HEK293 (cell line): Measurements from ENCODE around the gene ZMYM4.
A peak's percentile ranks its signal among the peaks of the same experiment; 100 is the strongest.
"Not testable (repeated sequence)": the region's sequence is repeated elsewhere in the genome, so short reads cannot be mapped to it uniquely, and the experiment has no call there.

Experiments used
- CTCF ChIA-PET: fragments of 350-600 bp; formaldehyde crosslinking; extraction: SDS; loops from one replicate; lab custom pipeline; 2021; ENCODE audit warnings: antibody characterized with exemption; lab: Yijun Ruan, JAX
- POLR2A ChIA-PET: fragments of 300-600 bp; formaldehyde crosslinking; extraction: SDS; loops from one replicate; lab custom pipeline; 2020; ENCODE audit warnings: antibody characterized with exemption, inconsistent platforms; lab: Yijun Ruan, JAX
- H3K27ac ChIP-seq: fragments of 200-500 bp; sonication (Bioruptor generic); 2 replicates; pipeline ENCODE4 v1.5.1; 2014; ENCODE audit warnings: low read depth, low read length, control low read depth, inconsistent platforms; ENCODE audit errors: extremely low read depth
- H3K36me3 ChIP-seq, 2 experiments: fragments of 200-500 bp in 1 of 2; sonication (Bioruptor generic) in 1 of 2; 1 replicate in 1 of 2; 2 replicates in 1 of 2; pipeline ENCODE4 v1.5.1; 2014 to 2017; ENCODE audit warnings: inconsistent platforms in 2 of 2, low read length in 2 of 2; ENCODE audit not compliant: control insufficient read depth in 2 of 2, insufficient read depth in 1 of 2
- H3K4me1 ChIP-seq: fragments of 200-500 bp; sonication (Bioruptor generic); 2 replicates; pipeline ENCODE4 v1.5.1; 2014; ENCODE audit warnings: mild to moderate bottlenecking, low read length, inconsistent platforms; ENCODE audit not compliant: control insufficient read depth, insufficient read depth
- H3K4me3 ChIP-seq: 2 replicates; pipeline ENCODE4 v1.5.1; 2011; ENCODE audit warnings: low read depth, mild to moderate bottlenecking, control low read depth, low read length, moderate library complexity
- H3K9me3 ChIP-seq: fragments of 200-500 bp; sonication (Bioruptor generic); 2 replicates; pipeline ENCODE4 v1.5.1; 2014; ENCODE audit warnings: low read depth, low read length, inconsistent platforms; ENCODE audit not compliant: control insufficient read depth, insufficient read depth
- ELK4 ChIP-seq: IDR thresholded peaks from 2 replicates; pipeline ENCODE4 v1.6.1; 2011; ENCODE audit warnings: mild to moderate bottlenecking, low read depth, low read length, borderline replicate concordance
- KLF17 ChIP-seq: fragments of 450-650 bp; formaldehyde crosslinking; IDR thresholded peaks from 2 replicates; pipeline ENCODE4 v1.5.1; 2016; ENCODE audit warnings: missing biosample characterization, missing genetic modification characterization
- KLF9 ChIP-seq: fragments of 450-650 bp; formaldehyde crosslinking; IDR thresholded peaks from 2 replicates; pipeline ENCODE4 v1.5.1; 2016; ENCODE audit warnings: missing biosample characterization, missing genetic modification characterization, low read depth
- PRDM10 ChIP-seq: fragments of 450-650 bp; formaldehyde crosslinking; IDR thresholded peaks from 2 replicates; pipeline ENCODE4 v1.5.1; 2016; ENCODE audit warnings: missing biosample characterization, missing genetic modification characterization
- ZBTB10 ChIP-seq: fragments of 450-650 bp; formaldehyde crosslinking; IDR thresholded peaks from 2 replicates; pipeline ENCODE4 v1.5.1; 2016; ENCODE audit warnings: missing biosample characterization, missing genetic modification characterization
- ZFP3 ChIP-seq: fragments of 450-650 bp; formaldehyde crosslinking; IDR thresholded peaks from 2 replicates; pipeline ENCODE4 v1.5.1; 2016; ENCODE audit warnings: low read depth, missing biosample characterization, missing genetic modification characterization
- ZNF121 ChIP-seq: fragments of 450-650 bp; formaldehyde crosslinking; IDR thresholded peaks from 2 replicates; pipeline ENCODE4 v1.5.1; 2016; ENCODE audit warnings: missing biosample characterization, missing genetic modification characterization
- ZNF280C ChIP-seq: fragments of 450-650 bp; formaldehyde crosslinking; IDR thresholded peaks from 2 replicates; pipeline ENCODE4 v1.5.1; 2016; ENCODE audit warnings: missing biosample characterization, missing genetic modification characterization
- ZNF449 ChIP-seq: fragments of 450-650 bp; formaldehyde crosslinking; IDR thresholded peaks from 2 replicates; pipeline ENCODE4 v1.5.1; 2017; ENCODE audit warnings: missing biosample characterization, mild to moderate bottlenecking, missing genetic modification characterization, moderate library complexity
- ZNF571 ChIP-seq: fragments of 450-650 bp; formaldehyde crosslinking; IDR thresholded peaks from 2 replicates; pipeline ENCODE4 v1.5.0; 2017; ENCODE audit warnings: missing biosample characterization, missing genetic modification characterization
- ZNF596 ChIP-seq: fragments of 450-650 bp; IDR thresholded peaks from 2 replicates; pipeline ENCODE4 v1.5.0; 2018; ENCODE audit warnings: missing biosample characterization, mild to moderate bottlenecking, missing genetic modification characterization, moderate library complexity
- ZNF600 ChIP-seq: fragments of 450-650 bp; formaldehyde crosslinking; IDR thresholded peaks from 2 replicates; pipeline ENCODE4 v1.5.1; 2016; ENCODE audit warnings: missing biosample characterization, missing genetic modification characterization
- ZNF658 ChIP-seq: fragments of 450-650 bp; formaldehyde crosslinking; IDR thresholded peaks from 2 replicates; pipeline ENCODE4; 2016; ENCODE audit warnings: missing biosample characterization, missing genetic modification characterization
- ZNF704 ChIP-seq: fragments of 450-650 bp; formaldehyde crosslinking; IDR thresholded peaks from 2 replicates; pipeline ENCODE4 v1.5.1; 2016; ENCODE audit warnings: missing biosample characterization, missing genetic modification characterization
- ZSCAN4 ChIP-seq: fragments of 450-650 bp; formaldehyde crosslinking; IDR thresholded peaks from 2 replicates; pipeline ENCODE4 v1.5.1; 2017; ENCODE audit warnings: missing biosample characterization, missing genetic modification characterization

Gene ZMYM4

GRCh38 chr1:35231287-35231686 lies 37.2 kb upstream of the ZMYM4 start:
- CTCF ChIA-PET = interaction anchor here (0.6 to 2.2 kb wide), 2 partner anchors 9 to 147 kb away, joined by 3 to 10 read pairs; no protein-coding TSS in a partner anchor
- Histone ChIP-seq H3K4me1 (no peaks in the 10 kb centered on the region), H3K9me3 (no peaks in the 10 kb centered on the region), H3K36me3 (no peaks in the 10 kb centered on the region), H3K4me3 (no peak overlapping the region), H3K27ac (no peak overlapping the region)
- POLR2A ChIA-PET = no interaction called here
- TF ChIP-seq KLF9 (tag by site-specific recombination) (no peak), ZNF596 (tag by site-specific recombination) (no peak)
- TF ChIP-seq, all 188 proteins: peak for 0

GRCh38 chr1:35236772-35237171 lies 31.7 kb upstream of the ZMYM4 start:
- CTCF ChIA-PET, H3K27ac ChIP-seq: not testable (repeated sequence)
- TF ChIP-seq PRDM10 (tag by site-specific recombination) = peak; percentile 76

GRCh38 chr1:35243691-35244090 lies 24.8 kb upstream of the ZMYM4 start:
- POLR2A ChIA-PET = no interaction called here
- H3K4me3 ChIP-seq = no peak overlapping the region
- CTCF ChIA-PET = no interaction called here
- TF ChIP-seq ZNF121 (tag by site-specific recombination) (no peak), ZNF704 (tag by site-specific recombination) (no peak), ZNF658 (no peak), ZNF449 (tag by site-specific recombination) (no peak), KLF17 (tag by site-specific recombination) (no peak), ZNF600 (tag by site-specific recombination) (no peak), ZNF571 (tag by site-specific recombination) (no peak), ZNF280C (no peak), ZBTB10 (no peak), ZFP3 (tag by site-specific recombination) (no peak), ELK4 (no peak), ZSCAN4 (no peak)

More at GRCh38 chr1:35236772-35237171, 31.7 kb upstream of the ZMYM4 start:
- H3K36me3 ChIP-seq, H3K9me3 ChIP-seq, H3K4me3 ChIP-seq, H3K4me1 ChIP-seq, POLR2A ChIA-PET: not testable (repeated sequence)

More at GRCh38 chr1:35243691-35244090, 24.8 kb upstream of the ZMYM4 start:
- Histone ChIP-seq H3K27ac (no peak overlapping the region), H3K4me1 (no peaks in the 10 kb centered on the region), H3K9me3 (no peaks in the 10 kb centered on the region), H3K36me3 (no peaks in the 10 kb centered on the region)
